Activated naive CD8-positive, alpha-beta T cell treated with anti-CD3 and anti-CD28 coated beads, Interleukin-2, amount 50 U/mL, for 24 hours (primary cell): ENCODE data around the gene PUM2.

Experiments
- ATAC-seq: fragments of 150-1000 bp; cut with Tn5 transposase; one replicate; pipeline ENCODE4 v1.10.0; 2021
- DNase-seq: peaks from one replicate; pipeline ENCODE4 v3.0.0; 2021
- H3K27ac Mint-ChIP-seq: one replicate; pipeline ENCODE4 v1.8.0; 2021; ENCODE audit warnings: mild to moderate bottlenecking, mixed read lengths
- H3K27me3 Mint-ChIP-seq: one replicate; pipeline ENCODE4 v1.8.0; 2021; ENCODE audit warnings: mixed read lengths
- H3K36me3 Mint-ChIP-seq: one replicate; pipeline ENCODE4 v1.8.0; 2021; ENCODE audit warnings: low read depth, mixed read lengths
- H3K4me1 Mint-ChIP-seq: one replicate; pipeline ENCODE4 v1.8.0; 2021; ENCODE audit warnings: mixed read lengths
- H3K4me3 Mint-ChIP-seq: one replicate; pipeline ENCODE4 v1.8.0; 2021; ENCODE audit warnings: mild to moderate bottlenecking, moderate library complexity, mixed read lengths
- H3K9me3 Mint-ChIP-seq: one replicate; pipeline ENCODE4 v1.8.0; 2021; ENCODE audit warnings: mixed read lengths

Gene PUM2

DNA sequence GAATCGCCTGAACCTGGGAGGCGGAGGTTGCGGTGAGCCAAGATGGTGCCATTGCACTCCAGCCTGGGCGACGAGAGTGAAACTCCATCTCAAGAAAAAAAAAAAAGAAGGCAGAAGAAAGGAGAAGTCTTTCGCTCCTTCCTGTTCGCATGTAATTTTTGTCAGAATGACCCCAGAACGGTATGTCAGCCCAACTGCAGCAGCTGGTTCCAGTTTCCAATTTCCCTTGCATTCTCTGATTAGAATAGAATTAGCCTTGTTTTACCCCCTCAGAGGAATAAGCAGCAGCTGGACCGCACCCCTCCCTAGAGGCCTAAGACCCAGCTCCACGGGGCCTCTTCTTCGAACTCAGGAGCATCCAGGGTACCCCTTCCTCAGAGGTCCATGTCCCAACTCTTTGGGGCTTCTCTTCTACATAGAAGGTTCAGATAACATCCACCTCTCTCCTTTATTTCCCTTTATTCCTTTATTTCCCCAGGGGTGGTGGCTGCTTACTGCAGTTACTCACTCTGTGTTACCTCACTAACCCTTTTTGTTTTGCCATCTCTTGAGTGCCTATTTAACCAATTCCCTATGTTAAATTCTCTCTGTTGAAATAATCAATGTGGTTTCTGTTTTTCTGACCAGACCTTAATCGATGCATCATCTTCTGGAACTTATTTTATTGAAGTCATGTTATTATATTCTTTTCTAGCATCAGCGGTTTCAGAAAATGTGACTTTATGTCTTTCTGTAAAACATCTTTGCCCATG is 7.2 kb upstream of the PUM2 start:
- no peaks in the 10 kb centered on the region for H3K9me3 Mint-ChIP-seq
- no peaks in the 10 kb centered on the region for H3K27me3 Mint-ChIP-seq
- DNase-seq (no peak), ATAC-seq (no peak)
- no peaks in the 10 kb centered on the region for H3K36me3 Mint-ChIP-seq
- no peak overlapping the region for H3K27ac Mint-ChIP-seq
- H3K4me3 Mint-ChIP-seq, result no peak overlapping the region
- peaks cover 3% of the 10 kb centered on the region for H3K4me1 Mint-ChIP-seq

DNA sequence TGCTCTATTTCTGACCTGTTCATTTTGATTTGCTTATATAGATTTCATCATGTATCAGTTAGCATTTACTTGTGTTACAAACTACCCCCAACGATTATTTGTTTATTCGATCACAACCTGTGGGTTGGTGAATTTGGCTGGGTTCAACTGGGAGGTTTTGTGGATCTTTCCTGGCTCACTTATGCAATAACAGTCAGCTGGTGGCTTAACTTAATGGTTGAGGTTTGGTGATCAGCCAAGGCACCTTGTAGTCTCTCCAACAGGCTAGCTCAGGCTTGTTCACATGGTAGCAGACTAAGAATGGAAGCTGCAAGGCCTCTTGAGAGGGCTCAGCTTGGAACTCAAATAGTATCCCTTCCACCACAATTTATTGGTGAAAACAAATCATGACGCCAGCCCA is 5.4 kb upstream of the PUM2 start:
- ATAC-seq (no peak), DNase-seq (no peak)
- H3K4me3 Mint-ChIP-seq, result no peak overlapping the region
- H3K27ac Mint-ChIP-seq, result no peak overlapping the region
- no peaks in the 10 kb centered on the region for H3K9me3 Mint-ChIP-seq
- H3K36me3 Mint-ChIP-seq, result no peaks in the 10 kb centered on the region
- H3K27me3 Mint-ChIP-seq, result peaks cover under 1% of the 10 kb centered on the region
- no peaks in the 10 kb centered on the region for H3K4me1 Mint-ChIP-seq

DNA sequence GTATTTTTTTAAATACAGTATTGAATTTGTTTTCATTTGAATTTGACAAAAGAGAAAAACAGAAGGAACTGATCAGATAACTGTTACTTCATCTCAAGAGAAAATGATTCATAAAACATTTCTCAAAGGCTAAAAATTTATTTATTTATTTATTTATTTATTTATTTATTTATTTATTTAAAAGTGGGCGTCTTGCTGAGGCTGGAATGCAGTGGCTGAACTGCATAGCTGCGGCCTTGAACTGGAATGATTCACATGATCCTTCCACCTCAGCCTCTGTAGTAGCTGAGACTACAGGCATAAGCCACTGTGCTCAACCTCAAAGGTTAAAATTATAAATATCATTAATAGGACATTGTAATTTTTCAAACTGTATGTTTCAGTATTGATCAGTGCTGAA is 4.5 kb upstream of the PUM2 start:
- ATAC-seq (no peak), DNase-seq (no peak)
- Mint-ChIP-seq H3K36me3 (no peaks in the 10 kb centered on the region), H3K4me3 (no peak overlapping the region), H3K9me3 (no peaks in the 10 kb centered on the region), H3K4me1 (no peaks in the 10 kb centered on the region), H3K27me3 (peaks cover 3% of the 10 kb centered on the region), H3K27ac (no peak overlapping the region)

DNA sequence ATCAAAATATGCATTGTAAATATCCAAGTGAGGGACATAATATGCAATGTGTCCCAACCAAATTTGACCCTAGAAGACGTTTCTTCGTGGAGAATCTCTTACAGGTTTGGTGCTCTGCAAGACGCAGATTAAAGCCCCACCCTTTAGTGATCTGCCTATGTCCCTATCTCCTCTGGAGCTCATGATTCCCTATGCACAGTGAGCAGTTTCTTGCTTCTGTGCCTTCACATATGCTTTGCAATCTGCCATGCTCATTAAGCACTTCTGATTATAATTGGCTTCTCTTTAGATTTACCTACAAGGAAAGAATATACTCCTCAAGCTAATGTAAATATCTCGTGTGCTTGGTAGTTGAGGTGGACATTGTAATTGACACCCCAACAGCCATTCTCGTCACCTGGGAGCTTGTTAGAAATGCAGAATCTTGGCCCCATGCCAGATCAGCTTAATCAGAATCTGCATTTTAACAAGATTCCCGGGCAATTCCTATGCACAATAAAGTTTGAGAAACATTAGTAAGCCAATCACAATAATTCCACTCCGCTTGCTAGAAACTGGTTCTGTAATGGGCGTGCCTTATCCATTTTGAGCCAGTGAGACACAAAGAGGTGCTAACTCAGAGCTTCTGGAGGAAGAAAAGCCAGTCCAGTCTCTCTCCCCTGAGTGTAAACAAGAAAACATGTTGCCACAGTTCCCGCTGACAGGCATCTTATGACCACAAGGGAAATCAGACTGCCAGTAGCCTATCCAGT is 2.8 kb upstream of the PUM2 start:
- Mint-ChIP-seq H3K27ac (no peak overlapping the region), H3K27me3 (peaks cover 3% of the 10 kb centered on the region), H3K36me3 (peaks cover 11% of the 10 kb centered on the region), H3K9me3 (no peaks in the 10 kb centered on the region), H3K4me1 (peaks cover 10% of the 10 kb centered on the region), H3K4me3 (no peak overlapping the region)
- no peak for ATAC-seq
- no peak for DNase-seq

DNA sequence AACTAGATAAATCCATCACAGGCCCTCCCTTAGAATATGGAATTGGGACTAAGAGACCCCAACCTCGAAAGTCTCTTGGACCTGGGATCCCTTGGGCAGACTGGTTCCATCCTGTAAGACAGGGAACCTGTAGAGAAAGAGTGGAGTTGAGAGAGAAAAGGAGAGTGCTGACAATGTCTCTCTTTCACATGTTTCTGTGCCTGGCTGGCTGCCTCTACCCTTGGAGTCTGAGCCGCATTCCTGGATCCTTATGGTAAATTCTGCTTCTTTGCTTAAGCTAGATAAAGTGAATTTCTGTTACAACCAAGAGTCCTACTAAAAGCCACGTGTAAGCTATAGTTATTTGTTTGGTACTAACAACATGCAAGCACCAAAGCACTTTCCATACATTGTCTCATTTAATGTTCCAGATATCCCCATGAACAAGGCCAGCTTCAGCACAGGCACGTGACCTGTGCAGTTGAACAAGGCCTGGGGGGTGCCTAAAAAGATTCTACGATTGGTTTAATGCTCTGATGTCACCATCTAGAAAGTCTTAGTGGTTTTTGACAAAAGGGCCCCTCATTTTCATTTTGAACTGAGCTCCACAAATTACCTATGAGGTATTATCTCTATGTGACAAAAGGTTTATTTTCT is 2.1 kb upstream of the PUM2 start:
- peaks cover 15% of the 10 kb centered on the region for H3K4me1 Mint-ChIP-seq
- DNase-seq (no peak), ATAC-seq (no peak)
- peaks cover 14% of the 10 kb centered on the region for H3K36me3 Mint-ChIP-seq
- peaks cover 3% of the 10 kb centered on the region for H3K27me3 Mint-ChIP-seq
- no peaks in the 10 kb centered on the region for H3K9me3 Mint-ChIP-seq
- H3K4me3 Mint-ChIP-seq, result no peak overlapping the region
- H3K27ac Mint-ChIP-seq, result no peak overlapping the region

DNA sequence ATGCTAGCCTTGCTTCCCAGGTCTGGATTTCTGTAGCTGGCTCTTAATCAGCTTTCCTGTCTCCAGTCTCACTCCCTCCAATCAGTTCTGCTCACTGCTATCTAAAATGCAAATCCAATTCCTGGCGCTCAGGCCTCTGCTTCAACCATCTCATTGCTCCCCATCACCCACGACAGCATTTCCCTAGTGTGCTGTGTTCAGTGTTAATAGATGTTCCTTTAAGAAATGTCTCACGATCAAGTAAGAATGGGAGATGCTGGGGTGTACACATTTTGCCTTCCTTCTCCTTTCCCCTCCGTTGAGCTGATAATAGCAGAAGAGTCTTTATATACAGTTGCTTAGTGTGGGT is 1.6 kb upstream of the PUM2 start:
- ATAC-seq (no peak), DNase-seq (no peak)
- Mint-ChIP-seq H3K4me3 (no peak overlapping the region), H3K27me3 (peaks cover 3% of the 10 kb centered on the region), H3K9me3 (no peaks in the 10 kb centered on the region), H3K36me3 (peaks cover 18% of the 10 kb centered on the region), H3K4me1 (peaks cover 20% of the 10 kb centered on the region), H3K27ac (no peak overlapping the region)

DNA sequence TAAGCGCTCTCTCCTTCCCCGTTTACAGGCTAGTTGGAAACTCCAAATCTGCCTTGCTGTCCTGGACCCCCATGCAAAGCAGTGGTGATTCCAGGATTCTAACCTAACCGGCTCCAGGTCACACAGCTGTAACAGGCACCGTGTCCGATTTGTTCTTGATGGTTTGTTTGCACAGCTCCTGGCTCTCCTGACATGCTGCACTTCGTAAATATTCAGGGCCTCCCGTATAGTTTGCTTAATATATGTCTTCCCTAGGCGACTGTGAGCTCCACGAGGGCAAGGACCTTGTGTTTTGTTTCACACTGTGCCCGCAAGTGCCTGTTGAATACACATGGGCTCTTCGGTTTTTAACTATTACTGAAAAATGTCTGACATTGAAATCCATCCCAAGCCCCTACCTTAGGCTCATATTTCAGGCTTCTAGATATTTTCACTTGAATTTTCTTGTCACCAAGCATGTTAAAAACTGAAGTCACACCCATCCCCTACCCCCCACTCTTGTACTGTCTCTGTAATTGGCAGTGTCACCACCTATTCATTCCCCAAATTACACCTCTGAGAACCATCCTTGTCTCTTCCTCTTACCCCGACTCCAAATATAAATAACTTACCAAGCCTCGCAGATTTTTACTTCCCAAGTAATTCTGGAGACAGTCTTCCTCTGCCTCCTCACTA is 1.0 kb upstream of the PUM2 start:
- no peak for ATAC-seq
- DNase-seq, result no peak

DNA sequence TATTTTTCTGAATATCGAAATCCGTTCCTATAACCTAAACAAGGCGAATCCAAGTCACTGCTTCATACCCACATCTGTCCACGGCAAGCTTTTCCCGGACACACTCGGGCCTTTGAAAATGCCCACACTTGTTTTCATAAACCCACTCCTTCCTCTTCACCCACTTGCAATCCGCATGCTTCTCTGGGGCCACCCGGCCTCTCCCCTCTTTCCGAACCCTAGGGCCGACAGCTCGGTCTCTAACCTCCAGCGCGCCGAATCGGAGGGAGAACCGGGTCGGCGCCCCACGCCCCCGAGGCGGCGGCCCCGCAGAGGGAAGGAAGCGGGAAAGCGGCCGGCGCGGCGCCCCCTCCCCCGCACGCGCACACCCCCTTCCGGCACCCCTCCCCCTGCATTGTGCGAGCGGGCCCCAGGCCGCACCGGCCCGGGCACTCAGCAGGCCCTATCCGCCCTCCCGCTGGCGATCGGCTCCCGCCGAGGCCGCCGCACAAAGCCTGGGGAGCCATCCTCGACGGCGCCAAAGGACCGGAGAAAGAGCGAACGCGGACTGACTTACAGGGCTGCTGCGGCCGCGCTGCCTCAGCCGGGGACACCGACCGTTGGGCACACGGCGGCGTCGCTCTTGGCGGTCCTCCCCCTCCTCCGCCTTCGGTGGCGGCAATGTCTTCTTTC is 467 bp downstream of the PUM2 start:
- peaks cover 26% of the 10 kb centered on the region for H3K36me3 Mint-ChIP-seq
- H3K4me1 Mint-ChIP-seq, result peaks cover 40% of the 10 kb centered on the region
- H3K9me3 Mint-ChIP-seq, result no peaks in the 10 kb centered on the region
- H3K27me3 Mint-ChIP-seq, result peaks cover 3% of the 10 kb centered on the region
- peak; percentile 71 for DNase-seq
- peak; percentile 30 for ATAC-seq
- H3K4me3 Mint-ChIP-seq, result no peak overlapping the region
- H3K27ac Mint-ChIP-seq, result peak overlapping the region; percentile 93

More for the DNA sequence above, 1.0 kb upstream of the PUM2 start:
- peaks cover 18% of the 10 kb centered on the region for H3K36me3 Mint-ChIP-seq
- no peaks in the 10 kb centered on the region for H3K9me3 Mint-ChIP-seq
- H3K27me3 Mint-ChIP-seq, result peaks cover 3% of the 10 kb centered on the region
- H3K27ac Mint-ChIP-seq, result no peak overlapping the region
- H3K4me1 Mint-ChIP-seq, result peaks cover 25% of the 10 kb centered on the region
- H3K4me3 Mint-ChIP-seq, result no peak overlapping the region

DNA sequence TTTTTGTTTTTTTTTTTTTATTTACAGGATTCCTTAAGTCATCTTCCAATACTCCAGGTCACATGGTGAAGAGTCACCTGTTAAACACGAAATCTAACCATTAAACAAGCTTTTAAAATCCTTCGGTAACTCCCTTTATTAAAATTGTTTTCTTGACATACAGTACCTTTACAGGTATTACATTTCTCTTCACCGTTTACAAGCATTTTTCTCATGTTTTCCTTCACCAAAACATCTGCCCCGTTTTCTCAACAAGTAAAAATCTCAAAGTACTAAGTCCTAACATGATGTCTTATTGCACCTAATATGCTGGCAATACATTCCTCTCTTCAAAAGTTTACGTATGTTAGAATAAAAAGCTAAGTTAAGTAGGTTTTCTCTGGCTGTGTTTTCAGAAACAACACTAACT is 1.1 kb downstream of the PUM2 start:
- Mint-ChIP-seq H3K9me3 (no peaks in the 10 kb centered on the region), H3K4me3 (no peak overlapping the region), H3K27ac (peak overlapping the region; percentile 93), H3K4me1 (peaks cover 47% of the 10 kb centered on the region), H3K27me3 (peaks cover 3% of the 10 kb centered on the region), H3K36me3 (peaks cover 26% of the 10 kb centered on the region)
- ATAC-seq, result no peak
- no peak for DNase-seq

DNA sequence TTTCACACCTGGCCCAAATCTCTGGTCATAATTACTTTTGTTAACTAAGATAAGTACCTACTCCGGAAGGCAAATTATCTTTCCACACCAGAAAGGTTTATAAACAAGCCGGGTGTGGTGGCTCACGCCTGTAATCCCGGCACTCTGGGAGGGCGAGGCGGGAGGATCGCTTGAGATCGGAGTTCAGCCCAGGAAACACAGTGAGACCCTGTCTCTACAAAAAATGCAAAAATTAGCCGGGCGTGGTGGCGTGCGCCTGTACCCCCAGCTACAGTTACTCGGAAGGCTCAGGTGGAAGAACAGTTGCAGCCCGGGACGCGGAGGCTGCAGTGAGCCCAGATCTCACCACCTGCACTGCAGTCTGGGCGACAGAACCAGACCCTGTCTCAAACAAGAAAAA is 2.1 kb downstream of the PUM2 start:
- H3K27ac Mint-ChIP-seq, result peak overlapping the region; percentile 67
- no peaks in the 10 kb centered on the region for H3K9me3 Mint-ChIP-seq
- H3K27me3 Mint-ChIP-seq, result peaks cover 3% of the 10 kb centered on the region
- H3K36me3 Mint-ChIP-seq, result peaks cover 26% of the 10 kb centered on the region
- no peak for ATAC-seq
- peaks cover 55% of the 10 kb centered on the region for H3K4me1 Mint-ChIP-seq
- H3K4me3 Mint-ChIP-seq, result no peak overlapping the region
- no peak for DNase-seq

DNA sequence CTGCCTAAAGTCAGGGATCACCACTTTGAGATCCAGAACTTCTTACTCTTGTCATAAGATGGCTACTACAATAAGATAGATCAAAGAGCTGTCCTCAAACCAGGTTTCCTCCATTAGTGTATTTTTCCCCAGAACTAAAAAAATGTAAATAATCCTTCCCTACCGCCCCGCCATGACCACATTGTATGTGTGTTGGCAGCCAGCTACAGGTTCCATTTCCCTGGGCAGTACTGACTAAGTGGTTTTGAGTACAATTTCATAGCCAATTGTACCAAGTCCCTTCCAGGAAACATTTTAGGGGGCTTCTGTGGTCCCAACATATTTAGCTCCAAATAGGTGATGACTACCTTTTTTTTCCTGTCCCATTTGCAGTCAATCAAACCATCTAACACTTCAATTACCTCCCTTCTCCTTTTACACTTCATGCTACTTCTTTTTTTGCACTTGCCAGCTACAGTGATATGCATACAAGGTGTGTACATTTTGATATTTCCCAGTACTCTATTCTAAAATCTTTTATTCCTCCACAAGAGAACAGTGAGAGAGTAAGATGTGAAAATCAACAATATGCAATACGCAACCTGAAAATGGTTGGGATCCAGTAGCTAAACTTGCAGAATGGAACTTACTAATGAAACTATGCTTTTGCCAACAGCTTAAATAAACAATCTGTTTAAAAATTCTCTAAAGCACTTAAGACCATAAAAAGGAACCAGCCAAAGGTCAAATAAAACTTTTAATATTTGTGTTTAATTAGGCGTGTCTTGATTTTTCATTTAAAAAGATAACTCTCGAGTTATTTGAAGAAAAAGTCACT is 3.9 kb downstream of the PUM2 start:
- DNase-seq (no peak), ATAC-seq (no peak)
- Mint-ChIP-seq H3K9me3 (no peaks in the 10 kb centered on the region), H3K27me3 (peaks cover 3% of the 10 kb centered on the region), H3K27ac (peak overlapping the region; percentile 32), H3K4me3 (peak overlapping the region; percentile 45), H3K4me1 (peaks cover 66% of the 10 kb centered on the region), H3K36me3 (peaks cover 26% of the 10 kb centered on the region)

DNA sequence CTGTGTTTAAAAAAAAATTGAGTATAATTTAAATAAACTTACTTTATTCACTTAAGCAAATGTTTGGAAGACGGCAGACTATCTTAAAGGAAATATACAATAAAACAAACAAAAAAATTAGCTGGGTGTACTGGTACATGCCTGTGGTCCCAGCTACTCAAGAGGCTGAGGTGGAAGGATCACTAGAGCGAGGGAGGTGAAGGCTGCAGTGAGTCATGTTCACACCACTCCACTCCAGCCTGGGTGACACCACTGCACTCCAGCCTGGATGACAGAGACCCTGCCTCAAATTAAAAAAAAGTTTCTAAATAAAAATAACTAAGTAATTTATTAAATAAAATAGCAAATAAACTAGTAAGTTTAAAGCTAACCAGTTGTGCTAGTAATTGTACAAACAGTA is 7.5 kb downstream of the PUM2 start:
- ATAC-seq (peak; percentile 81), DNase-seq (no peak)
- Mint-ChIP-seq H3K27me3 (no peaks in the 10 kb centered on the region), H3K9me3 (no peaks in the 10 kb centered on the region), H3K36me3 (peaks cover 25% of the 10 kb centered on the region), H3K4me3 (no peak overlapping the region), H3K4me1 (peaks cover 88% of the 10 kb centered on the region), H3K27ac (no peak overlapping the region)

DNA sequence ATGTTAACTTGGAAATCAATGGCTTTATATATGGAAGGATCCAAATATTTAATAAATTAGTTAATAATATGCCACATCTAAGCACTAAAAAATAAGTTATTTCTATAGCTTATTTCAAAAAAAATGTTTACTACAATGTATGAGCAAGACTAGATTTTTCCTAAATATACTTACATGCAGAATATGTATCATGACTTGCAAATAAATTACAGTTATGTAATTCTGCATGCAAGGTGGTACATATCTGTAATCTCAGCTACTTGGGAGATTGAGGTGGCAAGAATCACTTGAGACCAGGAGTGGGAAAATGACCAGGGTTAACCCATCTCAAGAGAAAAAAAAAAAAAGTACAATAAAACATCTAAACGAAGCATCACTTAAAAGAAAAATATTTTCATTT is 11.6 kb downstream of the PUM2 start:
- no peaks in the 10 kb centered on the region for H3K27me3 Mint-ChIP-seq

More for the DNA sequence above, 11.6 kb downstream of the PUM2 start:
- DNase-seq (no peak), ATAC-seq (no peak)
- no peak overlapping the region for H3K27ac Mint-ChIP-seq
- peaks cover 86% of the 10 kb centered on the region for H3K4me1 Mint-ChIP-seq
- H3K9me3 Mint-ChIP-seq, result no peaks in the 10 kb centered on the region
- H3K36me3 Mint-ChIP-seq, result peaks cover 15% of the 10 kb centered on the region
- no peak overlapping the region for H3K4me3 Mint-ChIP-seq
